Stimulated activated CD4-positive, alpha-beta T cell treated with anti-CD3 and anti-CD28 coated beads, TNF-alpha, amount 100 ng/mL, for 4 hours (primary cell): ENCODE data around the gene FNDC11.

Experiments
- DNase-seq, 3 experiments: peaks; one replicate each; pipeline ENCODE4 v3.0.0-alpha.2; 2020; ENCODE audit warnings: low read depth in 3 of 3

Gene FNDC11

GRCh38 chr20:63525185-63525584 lies 28.8 kb upstream of the FNDC11 start:
- DNase-seq, result no peak

DNA sequence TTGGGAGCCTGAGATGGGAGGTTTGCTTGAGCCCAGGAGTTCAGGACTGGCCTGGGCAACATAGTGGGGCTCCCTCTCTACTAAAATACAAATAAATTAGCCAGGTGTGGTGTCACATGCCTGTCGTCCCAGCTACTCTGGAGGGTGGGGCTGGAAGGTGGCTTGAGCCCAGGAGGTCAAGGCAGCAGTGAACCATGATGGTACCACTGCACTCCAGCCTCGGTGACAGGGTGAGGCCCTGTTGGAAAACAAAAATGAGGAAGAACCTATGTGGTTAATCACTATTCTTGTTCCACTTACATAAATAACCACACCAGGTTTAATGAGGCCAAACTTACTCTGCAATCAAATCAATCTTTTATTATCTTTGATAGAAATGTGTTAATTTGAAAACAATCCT lies 28.0 kb upstream of the FNDC11 start:
- DNase-seq, result no peak

- no peak for DNase-seq
Measured at GRCh38 chr20:63527184-63527583, 26.8 kb upstream of the FNDC11 start.

GRCh38 chr20:63529180-63529860 lies 24.6 kb upstream of the FNDC11 start:
- DNase-seq, result no peak

DNA sequence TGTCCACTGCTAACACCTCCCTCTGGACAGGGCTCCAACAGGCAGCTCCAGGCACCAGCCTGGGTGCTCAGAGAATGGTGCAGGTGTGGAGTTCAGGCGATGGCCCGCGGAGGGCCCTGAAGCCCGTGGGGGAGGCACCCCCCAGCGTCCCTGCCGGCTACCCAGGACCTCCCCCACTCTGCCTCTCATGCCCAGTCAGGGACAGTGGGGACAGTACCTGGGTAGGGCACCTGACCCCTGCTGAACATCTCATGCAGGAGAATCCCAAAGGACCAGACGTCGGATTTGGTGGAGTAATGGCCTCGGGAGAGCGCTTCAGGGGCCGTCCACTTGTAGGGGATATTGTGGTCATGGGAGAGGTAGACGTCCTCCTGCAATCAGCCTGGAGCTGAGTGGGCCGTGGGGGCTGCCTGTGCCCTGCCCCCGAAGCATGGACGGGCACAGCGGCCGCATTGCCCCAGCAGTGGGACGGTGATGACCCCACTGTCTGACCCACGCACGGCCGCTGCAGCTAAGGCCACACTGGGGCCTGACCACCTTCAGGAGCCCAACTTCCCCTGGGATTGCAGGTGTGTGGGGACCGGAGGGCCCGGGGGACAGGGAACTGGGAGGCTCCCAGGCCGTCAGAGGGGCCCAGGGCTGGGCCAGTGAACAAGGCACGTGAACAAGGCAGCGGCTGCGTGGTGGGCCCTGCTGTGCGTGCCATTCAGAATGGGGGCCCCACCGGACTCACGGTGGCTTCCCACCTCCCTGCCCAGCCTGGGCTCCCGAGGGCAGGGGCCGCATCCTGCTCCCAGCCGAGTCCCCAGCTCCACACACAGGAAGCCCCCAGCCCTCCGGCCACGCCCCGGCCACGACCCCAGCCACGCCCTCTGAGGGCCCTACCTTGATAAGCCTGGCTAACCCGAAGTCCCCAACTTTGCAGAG lies 23.8 kb upstream of the FNDC11 start:
- DNase-seq, result no peak

DNA sequence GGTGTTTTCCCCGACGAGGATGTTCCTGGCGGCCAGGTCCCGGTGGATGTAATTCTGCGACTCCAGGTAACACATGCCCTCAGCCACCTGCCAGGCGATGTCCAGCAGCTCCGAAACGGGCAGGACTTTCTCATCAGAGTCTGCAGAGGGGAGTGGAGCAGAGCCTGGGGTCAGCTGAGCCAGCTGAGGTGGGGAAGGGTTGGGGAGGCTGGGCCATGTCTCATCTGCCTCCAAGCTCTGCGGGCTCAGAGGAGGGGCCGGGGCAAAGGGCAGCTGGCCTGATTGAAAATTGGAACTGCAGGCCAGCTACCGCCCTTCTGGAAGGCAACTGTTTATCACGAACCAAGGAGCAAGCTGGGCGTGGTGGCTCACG lies 23.2 kb upstream of the FNDC11 start:
- no peak for DNase-seq

- DNase-seq, result no peak
Measured at GRCh38 chr20:63531686-63532448, 22.1 kb upstream of the FNDC11 start.

DNA sequence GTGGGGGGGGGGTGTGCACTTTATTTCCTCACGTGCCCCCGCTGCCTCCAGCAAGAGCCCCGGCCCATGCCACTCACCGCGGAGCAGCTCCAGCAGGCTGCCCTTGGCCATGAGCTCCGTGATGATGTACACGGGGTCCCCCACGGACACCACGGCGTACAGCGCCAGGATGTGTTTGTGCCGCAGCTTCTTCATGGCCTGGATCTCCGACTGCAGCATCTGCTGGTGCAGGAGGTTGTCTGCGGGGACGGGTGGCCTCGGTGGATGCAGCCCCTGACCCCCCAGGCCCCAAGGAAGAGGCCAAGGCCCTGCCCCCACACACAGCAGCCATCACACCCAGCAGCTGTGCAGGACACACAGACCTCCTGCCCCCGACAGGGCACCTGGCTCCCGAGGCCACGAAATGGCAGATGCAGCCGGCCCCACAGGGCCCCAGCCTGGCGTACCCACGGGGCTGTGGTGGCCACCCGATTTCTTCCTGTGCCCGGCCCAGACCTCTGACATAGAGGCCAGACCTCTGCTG lies 21.4 kb upstream of the FNDC11 start:
- DNase-seq, result no peak

DNA sequence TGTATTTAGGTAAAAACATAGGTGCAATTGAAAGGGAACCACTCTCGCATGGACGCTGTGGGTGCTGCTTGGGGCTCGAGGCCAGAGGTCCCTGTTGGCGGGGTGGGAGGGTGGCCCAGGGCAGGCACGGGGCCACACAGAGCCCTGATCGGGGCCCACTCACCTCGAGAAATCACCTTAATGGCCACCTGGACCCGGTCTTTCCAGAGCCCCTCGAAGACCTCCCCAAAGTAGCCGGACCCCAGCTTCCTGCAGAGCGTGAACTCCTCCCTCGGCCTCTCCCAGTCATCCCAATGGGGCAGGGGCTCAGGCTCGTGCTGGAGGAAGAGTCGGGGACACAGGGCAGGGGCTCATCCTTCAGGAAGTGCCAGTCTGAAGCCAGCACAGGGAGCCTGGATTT lies 20.6 kb upstream of the FNDC11 start:
- DNase-seq, result no peak

DNA sequence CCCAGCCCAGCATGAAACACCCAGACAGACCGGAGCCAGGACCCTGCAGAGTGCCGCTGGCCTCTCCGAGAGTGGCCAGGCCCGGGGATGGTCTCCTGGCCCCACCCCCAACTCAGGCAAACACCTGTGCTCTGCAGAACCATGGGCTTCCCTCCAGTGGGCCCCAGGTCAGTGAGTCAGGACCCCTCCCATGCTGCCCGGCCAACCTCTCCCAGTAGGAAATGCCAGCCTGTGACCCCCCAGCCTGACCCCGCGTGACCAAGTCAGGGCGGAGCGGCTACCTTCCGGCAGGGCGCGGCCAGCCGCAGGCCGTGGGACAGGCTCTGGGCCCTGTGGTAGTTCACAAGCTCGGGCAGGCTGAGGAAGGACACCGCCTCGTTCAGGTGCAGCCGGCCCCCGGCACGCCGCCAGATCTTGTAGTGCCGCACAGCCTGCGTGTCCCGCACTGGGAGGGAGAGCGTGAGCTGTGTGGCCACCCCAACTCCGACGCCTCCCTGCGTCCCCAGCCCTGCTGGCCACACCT lies 20.0 kb upstream of the FNDC11 start:
- no peak for DNase-seq

GRCh38 chr20:63534427-63534830 lies 19.5 kb upstream of the FNDC11 start:
- no peak for DNase-seq

DNA sequence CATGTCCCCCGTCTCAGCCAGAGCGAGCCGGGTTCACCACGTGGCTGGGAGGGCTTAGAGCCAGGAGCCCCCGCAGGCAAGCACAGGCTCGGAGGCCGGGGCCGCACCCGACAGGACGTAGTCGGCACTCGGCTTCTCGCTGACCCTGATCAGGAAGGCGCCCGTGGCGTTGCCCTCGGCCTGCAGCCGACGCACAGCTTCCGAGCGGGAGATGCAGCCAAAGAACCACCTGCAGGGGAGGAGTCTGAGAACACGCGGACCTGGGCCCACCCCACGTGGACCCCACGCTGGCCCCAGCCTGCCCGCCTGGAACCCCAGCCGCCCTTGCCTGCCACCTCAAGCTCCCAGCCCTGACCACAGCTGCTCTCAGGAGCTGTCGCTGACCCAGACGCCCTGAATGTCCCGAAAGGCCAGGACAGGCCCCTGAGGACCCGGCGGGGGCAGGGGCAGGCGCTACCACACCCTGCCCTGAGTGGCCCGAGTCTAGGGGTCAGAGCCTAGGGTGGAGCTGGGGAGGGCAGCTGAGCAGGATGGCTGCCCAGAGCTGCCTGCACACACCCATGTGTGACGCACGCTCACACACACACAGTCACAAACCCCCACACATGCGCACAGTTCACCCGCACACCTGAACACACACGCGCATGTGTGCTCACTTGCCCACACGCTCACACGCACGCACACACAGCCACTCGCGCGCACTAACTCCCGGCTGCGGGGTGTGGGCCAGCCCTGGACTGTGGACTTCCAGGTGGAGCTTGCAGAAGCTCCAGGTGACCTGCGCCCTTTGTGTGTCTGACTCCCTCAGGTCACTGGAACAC lies 18.9 kb upstream of the FNDC11 start:
- DNase-seq, result no peak

- no peak for DNase-seq
Measured at GRCh38 chr20:63536241-63536977, 17.6 kb upstream of the FNDC11 start.

DNA sequence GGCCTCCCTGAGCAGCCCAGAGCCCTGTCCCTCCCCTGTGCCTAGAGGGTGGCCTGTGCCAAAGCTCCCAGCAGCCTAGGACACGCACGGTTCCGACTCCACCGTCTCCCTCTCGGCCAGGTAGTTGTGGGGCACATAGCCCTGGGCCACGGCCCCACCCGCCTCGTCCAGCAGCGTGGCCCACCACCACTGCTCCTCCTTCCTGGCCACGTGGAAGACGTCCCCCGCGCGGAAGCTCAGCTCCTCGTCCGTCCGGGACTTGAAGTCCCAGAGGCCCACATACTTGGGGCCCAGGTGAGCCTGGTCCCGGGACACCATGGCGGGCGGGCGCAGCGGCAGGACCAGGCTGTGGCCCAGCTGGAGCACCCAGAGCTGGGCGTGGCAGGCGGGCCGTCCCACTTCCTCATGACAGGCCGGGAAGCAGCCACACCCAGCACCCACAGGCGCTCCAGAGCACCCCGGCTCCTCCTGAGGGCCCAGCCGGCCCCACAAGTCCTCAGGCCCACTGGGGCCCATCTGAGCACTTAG lies 16.9 kb upstream of the FNDC11 start, which contains the start of gene PTK6:
TSS of gene PTK6 (minus strand) at position 380 of the 528 bp plus-strand sequence. CDS start at position 318, 62 bp downstream.
- no peak for DNase-seq

- DNase-seq, result peak; percentile 86 to 90 (median 88)
Measured at GRCh38 chr20:63537525-63538203, 16.3 kb upstream of the FNDC11 start.

- peak in 1 of 3 experiments; percentile 18 for DNase-seq
Measured at GRCh38 chr20:63538204-63539091, 15.5 kb upstream of the FNDC11 start.

GRCh38 chr20:63539092-63539430 lies 14.9 kb upstream of the FNDC11 start:
- no peak for DNase-seq
